Activated CD8-positive, alpha-beta T cell treated with anti-CD3 and anti-CD28 coated beads for 36 hours (primary cell): Measurements from ENCODE around the gene LRR1. TPM values are rescaled to one million over a fixed set of nuclear protein-coding genes. Genes with fewer than 3 reads are reported as not detected.
A peak's percentile ranks its signal among the peaks of the same experiment; 100 is the strongest.

Source experiments
- ATAC-seq: fragments of 200-7000 bp; cut with Tn5 transposase; one replicate; pipeline ENCODE4 v1.10.0; 2021; ENCODE audit warnings: mild to moderate bottlenecking, moderate library complexity
- CTCF ChIA-PET: fragments of 350-600 bp; sonication (Branson Sonifier 250); formaldehyde crosslinking; loops from one replicate; lab custom pipeline; 2021; ENCODE audit warnings: antibody characterized with exemption; lab: Charles Lee
- POLR2A ChIA-PET: fragments of 350-600 bp; sonication (Branson Sonifier 250); formaldehyde crosslinking; loops from one replicate; lab custom pipeline; 2021; ENCODE audit warnings: antibody characterized with exemption; lab: Charles Lee
- DNase-seq: peaks from one replicate; pipeline ENCODE4 v3.0.0-alpha.2; 2020
- H3K27ac Mint-ChIP-seq: one replicate; pipeline ENCODE4 v1.8.0; 2021; ENCODE audit warnings: mild to moderate bottlenecking, mixed read lengths
- H3K27me3 Mint-ChIP-seq: one replicate; pipeline ENCODE4 v1.8.0; 2021; ENCODE audit warnings: mixed read lengths
- H3K36me3 Mint-ChIP-seq: one replicate; pipeline ENCODE4 v1.8.0; 2021; ENCODE audit warnings: low read depth, mixed read lengths
- H3K4me1 Mint-ChIP-seq: one replicate; pipeline ENCODE4 v1.8.0; 2021; ENCODE audit warnings: low read depth, mixed read lengths
- H3K4me3 Mint-ChIP-seq: one replicate; pipeline ENCODE4 v1.8.0; 2021; ENCODE audit warnings: mild to moderate bottlenecking, moderate library complexity, mixed read lengths
- H3K9me3 Mint-ChIP-seq: one replicate; pipeline ENCODE4 v1.8.0; 2021; ENCODE audit warnings: mixed read lengths
- CTCF ChIP-seq: fragments of 200-600 bp; IDR thresholded peaks from one replicate; pipeline ENCODE4 v1.8.0; 2022; ENCODE audit warnings: antibody characterized with exemption, mild to moderate bottlenecking
- intact Hi-C: fragments of 100-400 bp; cut with micrococcal nuclease; formaldehyde crosslinking; loops from one replicate; pipeline ENCODE4 v1.10.0; 2022
- total RNA-seq, 2 experiments: library from RNA; stranded (reverse); gene quantifications; one replicate each; pipeline ENCODE4 v1.2.3, GENCODE V29; 2021

The LRR1 gene
- total RNA-seq, 2 experiments from 2014 or later, result 44.3 to 46.4 TPM

DNA sequence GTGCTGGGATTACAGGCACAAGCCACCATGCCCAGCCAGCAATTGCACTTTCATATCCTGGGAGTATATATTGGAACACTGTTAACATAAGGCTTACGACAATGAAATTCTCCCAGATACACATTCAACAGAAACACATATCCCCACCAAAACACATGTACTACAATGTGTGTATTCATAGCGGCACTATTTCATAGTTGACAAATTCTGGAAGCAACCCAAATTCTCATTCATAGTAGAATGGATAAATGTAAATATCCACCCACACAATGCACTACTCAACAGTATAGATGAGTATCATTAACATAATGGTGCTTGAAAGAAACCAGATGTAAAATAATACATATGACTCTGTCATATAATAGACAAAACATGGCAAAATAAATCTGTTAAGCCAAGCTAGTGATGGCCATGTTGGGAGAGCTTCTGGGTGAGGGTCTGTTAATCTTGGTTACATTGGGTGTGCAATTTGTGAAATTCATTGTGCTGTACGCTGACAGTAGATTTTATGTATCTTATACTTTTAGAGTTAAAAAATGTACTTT lies 38.9 kb downstream of the LRR1 start:
- Mint-ChIP-seq H3K27ac (no peak overlapping the region), H3K4me3 (peak overlapping the region; percentile 5), H3K27me3 (no peaks in the 10 kb centered on the region), H3K9me3 (no peaks in the 10 kb centered on the region), H3K36me3 (peaks cover 58% of the 10 kb centered on the region), H3K4me1 (peaks cover 44% of the 10 kb centered on the region)
- no peak for TF ChIP-seq CTCF
- no peak for ATAC-seq
- ChIA-PET POLR2A (interaction anchor here (0.6 kb wide), 1 partner anchor 56 kb away, joined by 3 read pairs; no protein-coding TSS in a partner anchor), CTCF (interaction anchor here (1.0 to 2.2 kb wide), 2 partner anchors 17 to 214 kb away, joined by 4 to 9 read pairs; partner anchors contain the start of genes MGAT2, NEMF and RPL36AL)
- DNase-seq, result no peak
- intact Hi-C loops, result no loop called here

GRCh38 chr14:49640540-49641417 lies 42.0 kb downstream of the LRR1 start:
- Mint-ChIP-seq H3K27me3 (no peaks in the 10 kb centered on the region), H3K27ac (peak overlapping the region; percentile 32), H3K4me3 (no peak overlapping the region), H3K9me3 (no peaks in the 10 kb centered on the region), H3K4me1 (peaks cover 49% of the 10 kb centered on the region), H3K36me3 (peaks cover 50% of the 10 kb centered on the region)
- DNase-seq (no peak), ATAC-seq (no peak)
- intact Hi-C loops, result no loop called here
- no peak for TF ChIP-seq CTCF
- POLR2A ChIA-PET, result interaction anchor here (1.0 to 1.3 kb wide), 3 partner anchors 20 to 54 kb away, joined by 3 read pairs; partner anchors contain the start of genes MGAT2, RPL36AL and RPS29
- CTCF ChIA-PET, result interaction anchor here (1.0 kb wide), 1 partner anchor 39 kb away, joined by 3 read pairs; no protein-coding TSS in a partner anchor

DNA sequence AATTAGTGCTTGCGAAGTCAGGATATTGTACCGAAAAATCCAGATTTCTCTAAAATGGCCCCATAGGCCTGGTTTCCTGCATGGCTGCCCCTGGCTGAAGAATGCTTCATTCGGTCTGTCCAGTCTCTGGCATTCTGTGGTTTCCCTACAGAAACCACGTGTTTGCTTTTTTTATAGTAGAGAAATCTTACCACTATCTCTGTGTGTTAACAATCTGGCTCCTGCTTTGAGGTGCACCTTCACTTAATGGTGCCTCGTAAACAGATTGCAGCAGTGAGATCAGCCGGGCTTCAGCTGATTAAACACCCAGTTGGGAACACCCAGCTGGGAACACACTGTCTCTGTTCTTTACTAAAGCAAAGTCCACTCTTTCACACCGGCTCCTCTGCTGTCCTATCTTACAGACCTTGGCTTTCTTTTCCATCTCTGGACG lies 43.0 kb downstream of the LRR1 start:
- H3K9me3 Mint-ChIP-seq, result no peaks in the 10 kb centered on the region
- intact Hi-C loops, result no loop called here
- H3K4me3 Mint-ChIP-seq, result no peak overlapping the region
- no peak for TF ChIP-seq CTCF
- CTCF ChIA-PET, result interaction anchor here (1.0 kb wide), 1 partner anchor 40 kb away, joined by 3 read pairs; no protein-coding TSS in a partner anchor
- H3K4me1 Mint-ChIP-seq, result peaks cover 44% of the 10 kb centered on the region
- H3K27me3 Mint-ChIP-seq, result no peaks in the 10 kb centered on the region
- POLR2A ChIA-PET, result interaction anchor here (0.7 to 0.9 kb wide), 2 partner anchors 43 to 190 kb away, joined by 3 read pairs; partner anchors contain the start of gene LRR1
- peaks cover 43% of the 10 kb centered on the region for H3K36me3 Mint-ChIP-seq
- ATAC-seq, result no peak
- H3K27ac Mint-ChIP-seq, result peak overlapping the region; percentile 56
- DNase-seq, result no peak

DNA sequence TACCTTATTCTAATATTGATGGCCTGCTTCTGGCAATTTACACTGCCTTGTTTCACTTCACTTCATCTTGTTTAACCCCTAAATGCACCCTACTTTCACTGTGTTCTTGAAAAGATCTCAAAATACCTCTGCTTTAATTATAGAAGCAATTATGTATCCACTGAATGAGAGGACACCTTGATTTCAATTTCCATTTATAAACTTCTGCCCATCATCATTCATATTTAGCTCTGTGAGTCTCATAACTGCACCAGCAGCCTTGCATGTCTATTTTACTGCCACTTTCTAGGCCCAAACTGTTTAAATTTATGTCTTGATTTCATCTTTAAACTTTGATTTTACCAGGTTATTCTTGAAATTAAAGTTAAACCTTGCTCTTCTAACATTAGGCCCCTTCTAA lies 43.4 kb downstream of the LRR1 start:
- Mint-ChIP-seq H3K4me1 (peaks cover 40% of the 10 kb centered on the region), H3K27ac (peak overlapping the region; percentile 56), H3K36me3 (peaks cover 43% of the 10 kb centered on the region), H3K27me3 (no peaks in the 10 kb centered on the region), H3K9me3 (no peaks in the 10 kb centered on the region), H3K4me3 (no peak overlapping the region)
- POLR2A ChIA-PET, result interaction anchor here (0.9 kb wide), 1 partner anchor 43 kb away, joined by 3 read pairs; the partner anchor contains the start of gene LRR1
- no peak for DNase-seq
- CTCF ChIA-PET, result interaction anchor here (0.6 kb wide), 1 partner anchor 70 kb away, joined by 3 read pairs; no protein-coding TSS in a partner anchor
- no peak for ATAC-seq
- intact Hi-C loops, result no loop called here
- no peak for TF ChIP-seq CTCF
